ENCODE results near the gene SMIM21. TPM values are rescaled to one million over a fixed set of nuclear protein-coding genes. Genes with fewer than 3 reads are reported as not detected.

Gene SMIM21
- total RNA-seq, 4 donors from 2014 or later = not detected

- no peaks in the 10 kb centered on the region for H3K27me3 ChIP-seq
- DNase-seq = no peak
- WGBS, 2 donors = 86 to 90% methylated on average over 6 of the region's 6 CpGs
- H3K27ac ChIP-seq = no peak overlapping the region
- intact Hi-C loops (cut with DNase I) = no loop called here
- H3K9me3 ChIP-seq = no peaks in the 10 kb centered on the region
- no peak overlapping the region for H3K4me3 ChIP-seq (replicated peaks in 1 of 3)
- no peaks in the 10 kb centered on the region for H3K36me3 ChIP-seq
- TF ChIP-seq CTCF (IDR thresholded peaks at IDR 0.05) (no peak), POLR2A (IDR thresholded peaks at IDR 0.05) (no peak)
- H3K4me1 ChIP-seq = no peaks in the 10 kb centered on the region
Measured at GRCh38 chr18:75375341-75375740, 52.2 kb downstream of the SMIM21 start.

- Histone ChIP-seq H3K36me3 (no peaks in the 10 kb centered on the region), H3K4me1 (no peaks in the 10 kb centered on the region), H3K27ac (no peak overlapping the region), H3K9me3 (no peaks in the 10 kb centered on the region), H3K4me3 (replicated peaks in 1 of 3) (no peak overlapping the region), H3K27me3 (no peaks in the 10 kb centered on the region)
- no peak for DNase-seq
- TF ChIP-seq POLR2A (IDR thresholded peaks at IDR 0.05) (no peak), CTCF (IDR thresholded peaks at IDR 0.05) (no peak)
- intact Hi-C loops (cut with DNase I) = no loop called here
- WGBS, 2 donors = 87 to 96% methylated on average over 6 of the region's 6 CpGs
Measured at GRCh38 chr18:75374466-75374865, 53.0 kb downstream of the SMIM21 start.

GRCh38 chr18:75369026-75369721 is 58.3 kb downstream of the SMIM21 start:
- Histone ChIP-seq H3K36me3 (no peaks in the 10 kb centered on the region), H3K27me3 (no peaks in the 10 kb centered on the region), H3K4me3 (replicated peaks in 1 of 3) (no peak overlapping the region), H3K4me1 (no peaks in the 10 kb centered on the region), H3K9me3 (no peaks in the 10 kb centered on the region), H3K27ac (no peak overlapping the region)
- 90 to 92% methylated on average over 10 to 11 of the region's 17 CpGs for whole genome bisulfite sequencing, 2 donors
- TF ChIP-seq POLR2A (IDR thresholded peaks at IDR 0.05) = no peak
- no peak for TF ChIP-seq CTCF (IDR thresholded peaks at IDR 0.05)
- intact Hi-C loops (cut with DNase I) = no loop called here
- no peak for DNase-seq

GRCh38 chr18:75365837-75366236 is 61.7 kb downstream of the SMIM21 start:
- no peak overlapping the region for H3K27ac ChIP-seq
- intact Hi-C loops (cut with DNase I) = no loop called here
- no peaks in the 10 kb centered on the region for H3K4me1 ChIP-seq
- no peak overlapping the region for H3K4me3 ChIP-seq (replicated peaks in 1 of 3)
- TF ChIP-seq CTCF (IDR thresholded peaks at IDR 0.05) = no peak
- TF ChIP-seq POLR2A (IDR thresholded peaks at IDR 0.05) = no peak
- no peaks in the 10 kb centered on the region for H3K9me3 ChIP-seq
- H3K27me3 ChIP-seq = no peaks in the 10 kb centered on the region
- 64 to 75% methylated on average over 1 of the region's 1 CpG for WGBS, 2 donors
- no peak for DNase-seq
- H3K36me3 ChIP-seq = no peaks in the 10 kb centered on the region

GRCh38 chr18:75365254-75365629 is 62.3 kb downstream of the SMIM21 start:
- no peak for DNase-seq
- TF ChIP-seq POLR2A (IDR thresholded peaks at IDR 0.05) = no peak
- TF ChIP-seq CTCF (IDR thresholded peaks at IDR 0.05) = no peak
- no peaks in the 10 kb centered on the region for H3K36me3 ChIP-seq
- no peaks in the 10 kb centered on the region for H3K4me1 ChIP-seq
- 95 to 97% methylated on average over 7 of the region's 7 CpGs for WGBS, 2 donors
- H3K4me3 ChIP-seq (replicated peaks in 1 of 3) = no peak overlapping the region
- no peak overlapping the region for H3K27ac ChIP-seq
- H3K9me3 ChIP-seq = no peaks in the 10 kb centered on the region
- intact Hi-C loops (cut with DNase I) = no loop called here
- no peaks in the 10 kb centered on the region for H3K27me3 ChIP-seq
